ENCODE data around the gene ZDHHC16.

Gene ZDHHC16

DNA sequence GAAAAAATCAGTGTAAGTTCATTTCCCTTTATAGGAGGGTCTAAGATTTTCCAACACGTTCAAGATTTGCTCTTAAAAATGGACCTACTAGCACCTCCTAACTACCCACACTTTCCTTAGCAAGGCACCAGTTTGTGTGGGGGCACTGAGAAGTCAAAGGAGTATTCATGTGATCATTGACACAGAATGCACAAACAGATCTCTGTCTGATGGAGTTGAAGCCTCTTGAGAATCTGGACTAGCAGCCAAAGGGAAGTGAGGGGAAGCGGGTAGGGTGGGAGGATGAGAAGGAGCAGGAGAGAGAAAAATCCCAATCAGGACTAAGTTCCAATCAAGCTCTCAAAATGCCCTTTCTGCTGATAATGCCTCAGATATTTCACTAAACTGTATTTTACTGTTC is 48.2 kb downstream of the ZDHHC16 start:
- TF ChIP-seq ZNF565 (CRISPR knock-in tag; conservative IDR thresholded peaks at IDR 0.05; ENCODE audit: low read depth) (no peak), CREB5 (CRISPR knock-in tag; IDR thresholded peaks at IDR 0.05; ENCODE audit: low read depth) (no peak), ISL1 (CRISPR knock-in tag; IDR thresholded peaks at IDR 0.05) (no peak), GLIS3 (CRISPR knock-in tag; IDR thresholded peaks at IDR 0.05) (no peak), POU6F1 (CRISPR knock-in tag; IDR thresholded peaks at IDR 0.05; ENCODE audit: borderline replicate concordance, low read depth) (no peak), PPARA (CRISPR knock-in tag; IDR thresholded peaks at IDR 0.05; ENCODE audit: borderline replicate concordance) (no peak), BACH2 (CRISPR knock-in tag; IDR thresholded peaks at IDR 0.05; ENCODE audit: borderline replicate concordance) (no peak), OSR1 (CRISPR knock-in tag; IDR thresholded peaks at IDR 0.05) (no peak), PATZ1 (CRISPR knock-in tag; IDR thresholded peaks at IDR 0.05; ENCODE audit: borderline replicate concordance) (no peak), RARB (CRISPR knock-in tag; IDR thresholded peaks at IDR 0.05) (no peak), ZNF8 (CRISPR knock-in tag; IDR thresholded peaks at IDR 0.05) (no peak), ESRRG (CRISPR knock-in tag; IDR thresholded peaks at IDR 0.05) (no peak), CSDC2 (CRISPR knock-in tag; IDR thresholded peaks at IDR 0.05) (no peak), ZFP3 (CRISPR knock-in tag; IDR thresholded peaks at IDR 0.05) (no peak), CSRNP3 (CRISPR knock-in tag; IDR thresholded peaks at IDR 0.05) (no peak), ARNTL (CRISPR knock-in tag; IDR thresholded peaks at IDR 0.05; ENCODE audit: borderline replicate concordance, low read depth) (no peak), TOX (CRISPR knock-in tag; IDR thresholded peaks at IDR 0.05; ENCODE audit: borderline replicate concordance) (no peak), ZFP30 (CRISPR knock-in tag; IDR thresholded peaks at IDR 0.05) (no peak), TCF4 (CRISPR knock-in tag; IDR thresholded peaks at IDR 0.05; ENCODE audit: borderline replicate concordance) (no peak)
- ATAC-seq = no peak

GRCh38 chr10:97494863-97495506 is 49.0 kb downstream of the ZDHHC16 start:
- ATAC-seq = no peak
- no peak for TF ChIP-seq ZFP30 (CRISPR knock-in tag; IDR thresholded peaks at IDR 0.05)
- TF ChIP-seq RARB (CRISPR knock-in tag; IDR thresholded peaks at IDR 0.05) = no peak
- TF ChIP-seq ZNF565 (CRISPR knock-in tag; conservative IDR thresholded peaks at IDR 0.05; ENCODE audit: low read depth) = no peak
- TF ChIP-seq ARNTL (CRISPR knock-in tag; IDR thresholded peaks at IDR 0.05; ENCODE audit: borderline replicate concordance, low read depth) = no peak
- TF ChIP-seq BACH2 (CRISPR knock-in tag; IDR thresholded peaks at IDR 0.05; ENCODE audit: borderline replicate concordance) = no peak
- TF ChIP-seq ZC3H10 (CRISPR knock-in tag; IDR thresholded peaks at IDR 0.05) = no peak
- TF ChIP-seq CSRNP3 (CRISPR knock-in tag; IDR thresholded peaks at IDR 0.05) = no peak
- no peak for TF ChIP-seq TOX (CRISPR knock-in tag; IDR thresholded peaks at IDR 0.05; ENCODE audit: borderline replicate concordance)
- no peak for TF ChIP-seq TCF4 (CRISPR knock-in tag; IDR thresholded peaks at IDR 0.05; ENCODE audit: borderline replicate concordance)
- no peak for TF ChIP-seq ESRRG (CRISPR knock-in tag; IDR thresholded peaks at IDR 0.05)
- TF ChIP-seq ZFP3 (CRISPR knock-in tag; IDR thresholded peaks at IDR 0.05) = no peak
- no peak for TF ChIP-seq PATZ1 (CRISPR knock-in tag; IDR thresholded peaks at IDR 0.05; ENCODE audit: borderline replicate concordance)
- no peak for TF ChIP-seq TSHZ2 (CRISPR knock-in tag; IDR thresholded peaks at IDR 0.05)
- TF ChIP-seq ZNF8 (CRISPR knock-in tag; IDR thresholded peaks at IDR 0.05) = no peak
- no peak for TF ChIP-seq OSR1 (CRISPR knock-in tag; IDR thresholded peaks at IDR 0.05)
- no peak for TF ChIP-seq CREB5 (CRISPR knock-in tag; IDR thresholded peaks at IDR 0.05; ENCODE audit: low read depth)
- no peak for TF ChIP-seq ISL1 (CRISPR knock-in tag; IDR thresholded peaks at IDR 0.05)
- no peak for TF ChIP-seq GLIS3 (CRISPR knock-in tag; IDR thresholded peaks at IDR 0.05)
